Stomach (tissue), 9 donors: ENCODE measurements around the gene RAB22A. TPM values are rescaled to one million over a fixed set of nuclear protein-coding genes. Genes with fewer than 3 reads are reported as not detected.
A peak's percentile ranks its signal among the peaks of the same experiment; 100 is the strongest.

Experiments
- DNase-seq, 2 donors: peaks; one replicate each; pipeline versions ENCODE4 v3.0.0 to v3.0.0-alpha.2; 2013 to 2019
- H3K27ac ChIP-seq, 5 donors: fragments of 200-600 bp in 4 of 5; sonication (generic) in 4 of 5; one replicate each; pipeline ENCODE4 v1.5.1; 2013 to 2019; ENCODE audit warnings: mild to moderate bottlenecking in 1 of 5, moderate library complexity in 1 of 5
- H3K27me3 ChIP-seq, 3 donors: fragments of 200-600 bp; sonication (generic); one replicate each; pipeline ENCODE4 v1.5.1; 2017 to 2019; ENCODE audit warnings: mixed run types in 1 of 3
- H3K36me3 ChIP-seq, 4 donors: fragments of 200-600 bp; sonication (generic); 1 replicate in 3 of 4; 2 replicates in 1 of 4; pipeline ENCODE4 v1.5.1; 2016 to 2019
- H3K4me1 ChIP-seq, 4 donors: fragments of 200-600 bp; sonication (generic); one replicate each; pipeline ENCODE4 v1.5.1; 2016 to 2019
- H3K4me3 ChIP-seq, 4 donors: fragments of 200-600 bp; sonication (generic) in 3 of 4; one replicate each; pipeline ENCODE4 v1.5.1; 2016 to 2019; ENCODE audit warnings: mild to moderate bottlenecking in 1 of 4
- H3K9me3 ChIP-seq, 4 donors: fragments of 200-600 bp; sonication (generic); one replicate each; pipeline ENCODE4 v1.5.1; 2016 to 2019
- CTCF ChIP-seq, 7 experiments: fragments of 450-650 bp in 4 of 7; fragments of 200-600 bp in 3 of 7; sonication (generic) in 3 of 7; IDR thresholded peaks; one replicate each; pipeline ENCODE4 v1.5.1; 2016 to 2019; ENCODE audit warnings: antibody characterized with exemption in 7 of 7, control low read depth in 2 of 7, mild to moderate bottlenecking in 1 of 7
- EP300 ChIP-seq: sonication (generic); formaldehyde crosslinking; IDR thresholded peaks from one replicate; pipeline ENCODE4 v1.6.1; 2017; ENCODE audit warnings: antibody characterized with exemption
- POLR2A ChIP-seq, 4 donors: fragments of 450-650 bp; IDR thresholded peaks; one replicate each; pipeline ENCODE4 v1.6.1; 2016; ENCODE audit warnings: antibody characterized with exemption in 4 of 4, control low read depth in 2 of 4, mild to moderate bottlenecking in 1 of 4, moderate library complexity in 1 of 4
- POLR2AphosphoS5 ChIP-seq, 3 donors: sonication (generic); formaldehyde crosslinking; IDR thresholded peaks; one replicate each; pipeline ENCODE4 v1.6.1; 2016; ENCODE audit warnings: antibody characterized with exemption in 3 of 3
- WGBS, 5 donors: extraction: QIAGEN DNeasy Blood & Tissue Kit in 3 of 5; methylation state at CpG; one replicate each; pipeline versions ENCODE4 v1.1.5 to v1.1.7; 2013 to 2018; 5-methylcytosine and 5-hydroxymethylcytosine counted together
- intact Hi-C: fragments of 100-400 bp; cut with DNase I; formaldehyde crosslinking; loops from one replicate; pipeline ENCODE4 v1.15.1; 2023; ENCODE audit warnings: low total_unique reads
- polyA plus RNA-seq, 3 donors: library from polyadenylated mRNA; stranded (reverse); fragments of 200-250 nt; gene quantifications; one replicate each; pipeline ENCODE4 v1.2.3, GENCODE V29; 2013
- total RNA-seq, 5 donors: library from RNA; depleted of rRNA; stranded (reverse); fragments of >200 nt; gene quantifications; one replicate each; pipeline versions ENCODE4 v1.1.0 to v1.2.3, GENCODE V29; 2014 to 2016
- donor health status: healthy with polysubstance abuse.
- donor health status: Bipolar disorder and iron deficiency.
- donor health status: healthy.

RAB22A gene
- total and polyA plus RNA-seq, 8 donors: 2.9 to 19.3 (median 8.5) TPM

GRCh38 chr20:58374906-58375758, 65.6 kb downstream of the RAB22A start:
- H3K4me1 ChIP-seq: no peaks in the 10 kb centered on the region
- TF ChIP-seq POLR2A (IDR thresholded peaks at IDR 0.05) (no peak), CTCF (IDR thresholded peaks at IDR 0.05) (no peak), EP300 (no peak), POLR2AphosphoS5 (IDR thresholded peaks at IDR 0.05) (no peak)
- H3K36me3 ChIP-seq: no peaks in the 10 kb centered on the region
- no peaks in the 10 kb centered on the region for H3K9me3 ChIP-seq
- H3K4me3 ChIP-seq: no peak overlapping the region
- WGBS, 5 donors: 44 to 47% (median 46%) methylated on average over 8 of the region's 8 CpGs
- intact Hi-C loops: loop anchor here (10.0 kb wide), 1 partner anchor 50 kb away; no protein-coding TSS in a partner anchor
- peak in 1 of 2 donors; percentile 61 for DNase-seq
- H3K27me3 ChIP-seq: peaks cover 0 to 18% (median 0%) of the 10 kb centered on the region in 3 donors
- no peak overlapping the region for H3K27ac ChIP-seq

GRCh38 chr20:58375759-58376352, 66.3 kb downstream of the RAB22A start:
- peaks cover 0 to 23% (median 0%) of the 10 kb centered on the region in 3 donors for H3K27me3 ChIP-seq
- DNase-seq: no peak
- no peak overlapping the region for H3K4me3 ChIP-seq
- TF ChIP-seq EP300: no peak
- intact Hi-C loops: loop anchor here (10.0 kb wide), 1 partner anchor 51 kb away; no protein-coding TSS in a partner anchor
- no peak overlapping the region for H3K27ac ChIP-seq
- no peaks in the 10 kb centered on the region for H3K4me1 ChIP-seq
- no peaks in the 10 kb centered on the region for H3K36me3 ChIP-seq
- WGBS, 5 donors: 62 to 68% (median 66%) methylated on average over 10 of the region's 10 CpGs
- H3K9me3 ChIP-seq: no peaks in the 10 kb centered on the region

GRCh38 chr20:58377017-58377416, 67.5 kb downstream of the RAB22A start:
- intact Hi-C loops: loop anchor here (10.0 kb wide), 1 partner anchor 52 kb away; no protein-coding TSS in a partner anchor
- H3K4me3 ChIP-seq: no peak overlapping the region
- no peaks in the 10 kb centered on the region for H3K36me3 ChIP-seq
- no peak for DNase-seq
- no peak overlapping the region for H3K27ac ChIP-seq
- TF ChIP-seq CTCF (IDR thresholded peaks at IDR 0.05) (no peak), POLR2AphosphoS5 (IDR thresholded peaks at IDR 0.05) (no peak)
- WGBS, 5 donors: 67 to 90% (median 82%) methylated on average over 1 of the region's 1 CpG
- peaks cover 0 to 29% (median 0%) of the 10 kb centered on the region in 3 donors for H3K27me3 ChIP-seq
- H3K4me1 ChIP-seq: no peaks in the 10 kb centered on the region
- H3K9me3 ChIP-seq: peaks cover 0 to 9% (median 0%) of the 10 kb centered on the region in 4 donors

- H3K4me3 ChIP-seq: no peak overlapping the region
- no peak for TF ChIP-seq POLR2AphosphoS5 (IDR thresholded peaks at IDR 0.05)
- no peak for TF ChIP-seq CTCF (IDR thresholded peaks at IDR 0.05)
- TF ChIP-seq POLR2A (IDR thresholded peaks at IDR 0.05): no peak
- TF ChIP-seq EP300: no peak
- H3K9me3 ChIP-seq: peaks cover 0 to 10% (median 0%) of the 10 kb centered on the region in 4 donors
- H3K27ac ChIP-seq: no peak overlapping the region
- no peaks in the 10 kb centered on the region for H3K4me1 ChIP-seq
- peaks cover 0 to 34% (median 0%) of the 10 kb centered on the region in 3 donors for H3K27me3 ChIP-seq
- H3K36me3 ChIP-seq: no peaks in the 10 kb centered on the region
- intact Hi-C loops: loop anchor here (10.0 kb wide), 1 partner anchor 53 kb away; no protein-coding TSS in a partner anchor
- WGBS, 5 donors: 56 to 71% (median 67%) methylated on average over 7 of the region's 7 CpGs
- DNase-seq: peak in 1 of 2 donors; percentile 24
These were observed 68.4 kb downstream of the RAB22A start for GRCh38 chr20:58377766-58378401.
